K562 (cell line): Measurements from ENCODE around the gene COX4I2. TPM values are rescaled to one million over a fixed set of nuclear protein-coding genes. Genes with fewer than 3 reads are reported as not detected.

Experiments
- ARID4B ChIP-seq: sonication (generic); formaldehyde crosslinking; IDR thresholded peaks from 2 replicates; pipeline ENCODE4 v1.8.0; 2022; ENCODE audit warnings: mild to moderate bottlenecking, missing genetic modification reagents
- CEBPZ ChIP-seq: fragments of 150-350 bp; IDR thresholded peaks from 2 replicates; pipeline ENCODE4 v1.6.1; 2014; ENCODE audit warnings: low read depth, mild to moderate bottlenecking, low read length, borderline replicate concordance
- DIDO1 ChIP-seq: fragments of 450-650 bp; IDR thresholded peaks from 2 replicates; pipeline ENCODE4 v1.6.1; 2016; ENCODE audit warnings: low read depth, missing biosample characterization, missing genetic modification characterization
- DPF2 ChIP-seq: fragments of 450-650 bp; IDR thresholded peaks from 2 replicates; pipeline ENCODE4 v1.6.1; 2016
- GATA2 ChIP-seq: sonication (generic); formaldehyde crosslinking; IDR thresholded peaks from 2 replicates; pipeline ENCODE4 v1.4.0; 2020; ENCODE audit warnings: mild to moderate bottlenecking, missing genetic modification reagents
- PTRF ChIP-seq: fragments of 450-650 bp; IDR thresholded peaks from 2 replicates; pipeline ENCODE4 v1.6.1; 2016; ENCODE audit warnings: mild to moderate bottlenecking, missing genetic modification characterization, missing compliant biosample characterization
- RAD21 ChIP-seq, 2 experiments: fragments of 250-450 bp in 1 of 2; fragments of 450-650 bp in 1 of 2; sonication (Bioruptor Pico) in 1 of 2; formaldehyde crosslinking in 1 of 2; IDR thresholded peaks in 1 of 2; conservative IDR thresholded peaks in 1 of 2; 2 replicates each; pipeline versions ENCODE4 v1.4.0 to v1.8.0; 2020 to 2022; ENCODE audit warnings: mild to moderate bottlenecking in 2 of 2, moderate library complexity in 1 of 2
- ZNF347 ChIP-seq: fragments of 450-650 bp; formaldehyde crosslinking; IDR thresholded peaks from 2 replicates; pipeline ENCODE4 v1.4.0; 2020; ENCODE audit warnings: low read depth, mild to moderate bottlenecking, moderate library complexity
- ZNF830 ChIP-seq: fragments of 250-450 bp; sonication (Bioruptor Pico); IDR thresholded peaks from 2 replicates; pipeline ENCODE4 v1.5.0; 2021; ENCODE audit warnings: mild to moderate bottlenecking
- polyA plus RNA-seq, 8 experiments: library from polyadenylated mRNA; depleted of rRNA in 4 of 8; stranded (reverse) in 5 of 8; unstranded in 3 of 8; fragments of >200 nt; fragmentation: Nextera tagmentation in 2 of 8; fragmentation: Illumina TruSeq in 1 of 8; extraction: Ambion mirVana in 2 of 8; extraction: Trizol in 1 of 8; gene quantifications; 2 replicates each; pipeline versions ENCODE4 v1.2.1 to v1.2.3, GENCODE V29; 2011 to 2014; ENCODE audit warnings: inconsistent platforms in 1 of 8, missing spikeins in 1 of 8
- total RNA-seq, 7 experiments: library from RNA; depleted of rRNA in 6 of 7; stranded (reverse); fragments of >200 nt in 6 of 7; fragmentation: Illumina TruSeq in 2 of 7; extraction: Trizol in 2 of 7; gene quantifications; 2 replicates each; pipeline versions ENCODE4 v1.2.1 to v1.2.3, GENCODE V29; 2011 to 2021; ENCODE audit warnings: low replicate concordance in 1 of 7

The COX4I2 gene
- total and polyA plus RNA-seq, 9 of the 15 experiments (the other 6 are each of a cell fraction or from before 2014, with no cell fraction given) = not detected

- no peak for TF ChIP-seq CEBPZ
- TF ChIP-seq GATA2 (CRISPR knock-in tag) = no peak
- no peak for TF ChIP-seq DIDO1 (tag)
- TF ChIP-seq ARID4B (CRISPR knock-in tag) = no peak
- no peak for TF ChIP-seq ZNF830 (CRISPR knock-in tag)
- no peak for TF ChIP-seq PTRF
- TF ChIP-seq DPF2 = no peak
- no peak for TF ChIP-seq RAD21 (CRISPR knock-in tag; conservative IDR thresholded peaks at IDR 0.05 in 1 of 2, IDR thresholded peaks at IDR 0.05 in 1 of 2)
- no peak for TF ChIP-seq ZNF347 (CRISPR knock-in tag)
Observed at GRCh38 chr20:31654534-31654933, 16.8 kb downstream of the COX4I2 start (continued).
